ENCODE data around the gene PIGS. TPM values are rescaled to one million over a fixed set of nuclear protein-coding genes. Genes with fewer than 3 reads are reported as not detected.

PIGS gene
- total RNA-seq, 1 donor from 2014 or later, result 63.1 TPM

- H3K36me3 Mint-ChIP-seq (ENCODE audit: unreplicated experiment), result peaks cover 8% of the 10 kb centered on the region
- H3K4me1 Mint-ChIP-seq (ENCODE audit: low read depth, unreplicated experiment), result no peaks in the 10 kb centered on the region
- TF ChIP-seq CTCF (IDR thresholded peaks at IDR 0.05; ENCODE audit: partially characterized antibody, unreplicated experiment), result no peak
- H3K27me3 Mint-ChIP-seq (ENCODE audit: unreplicated experiment), result peaks cover 6% of the 10 kb centered on the region
- no peak overlapping the region for H3K27ac Mint-ChIP-seq (ENCODE audit: unreplicated experiment)
- H3K4me3 Mint-ChIP-seq (ENCODE audit: unreplicated experiment), result no peak overlapping the region
- no peak for DNase-seq
- peaks cover 3% of the 10 kb centered on the region for H3K9me3 Mint-ChIP-seq (ENCODE audit: unreplicated experiment)
Measured at GRCh38 chr17:28521311-28522085, 49.8 kb downstream of the PIGS start.

DNA sequence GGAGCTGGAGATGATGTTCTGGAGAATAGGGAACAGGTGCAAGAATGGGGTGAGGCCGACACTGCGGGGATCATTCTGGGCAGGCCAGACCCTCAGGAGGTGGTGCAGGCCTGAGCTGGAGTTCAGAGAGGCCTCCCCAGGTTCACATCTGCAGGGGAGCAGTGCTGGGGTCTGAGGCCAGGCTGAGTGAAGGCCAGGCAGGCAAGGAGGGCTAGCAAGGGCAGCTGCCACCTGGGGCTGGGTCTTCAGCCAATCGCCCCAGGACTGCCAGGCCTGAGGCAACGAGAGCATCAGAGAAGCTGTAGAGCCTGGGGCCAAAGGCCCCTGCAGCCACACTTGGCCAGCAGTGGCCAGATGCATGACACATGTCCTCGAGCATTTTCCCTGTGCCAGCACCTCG, 50.6 kb downstream of the PIGS start:
- H3K36me3 Mint-ChIP-seq (ENCODE audit: unreplicated experiment), result peaks cover 8% of the 10 kb centered on the region
- H3K9me3 Mint-ChIP-seq (ENCODE audit: unreplicated experiment), result peaks cover 5% of the 10 kb centered on the region
- H3K27ac Mint-ChIP-seq (ENCODE audit: unreplicated experiment), result no peak overlapping the region
- DNase-seq, result no peak
- H3K4me3 Mint-ChIP-seq (ENCODE audit: unreplicated experiment), result no peak overlapping the region
- no peaks in the 10 kb centered on the region for H3K4me1 Mint-ChIP-seq (ENCODE audit: low read depth, unreplicated experiment)
- H3K27me3 Mint-ChIP-seq (ENCODE audit: unreplicated experiment), result peaks cover 6% of the 10 kb centered on the region
- TF ChIP-seq CTCF (IDR thresholded peaks at IDR 0.05; ENCODE audit: partially characterized antibody, unreplicated experiment), result no peak

- Mint-ChIP-seq H3K9me3 (ENCODE audit: unreplicated experiment) (peaks cover 5% of the 10 kb centered on the region), H3K4me3 (ENCODE audit: unreplicated experiment) (no peak overlapping the region), H3K27ac (ENCODE audit: unreplicated experiment) (no peak overlapping the region), H3K27me3 (ENCODE audit: unreplicated experiment) (peaks cover 6% of the 10 kb centered on the region), H3K36me3 (ENCODE audit: unreplicated experiment) (peaks cover 8% of the 10 kb centered on the region), H3K4me1 (ENCODE audit: low read depth, unreplicated experiment) (no peaks in the 10 kb centered on the region)
- no peak for TF ChIP-seq CTCF (IDR thresholded peaks at IDR 0.05; ENCODE audit: partially characterized antibody, unreplicated experiment)
- DNase-seq, result no peak
Measured at GRCh38 chr17:28519236-28519635, 52.1 kb downstream of the PIGS start.

- DNase-seq, result no peak
- H3K27ac Mint-ChIP-seq (ENCODE audit: unreplicated experiment), result no peak overlapping the region
- no peaks in the 10 kb centered on the region for H3K4me1 Mint-ChIP-seq (ENCODE audit: low read depth, unreplicated experiment)
- peaks cover 8% of the 10 kb centered on the region for H3K36me3 Mint-ChIP-seq (ENCODE audit: unreplicated experiment)
- peaks cover 5% of the 10 kb centered on the region for H3K9me3 Mint-ChIP-seq (ENCODE audit: unreplicated experiment)
- H3K4me3 Mint-ChIP-seq (ENCODE audit: unreplicated experiment), result no peak overlapping the region
- TF ChIP-seq CTCF (IDR thresholded peaks at IDR 0.05; ENCODE audit: partially characterized antibody, unreplicated experiment), result no peak
- H3K27me3 Mint-ChIP-seq (ENCODE audit: unreplicated experiment), result peaks cover 8% of the 10 kb centered on the region
Measured at GRCh38 chr17:28518578-28518977, 52.7 kb downstream of the PIGS start.

DNA sequence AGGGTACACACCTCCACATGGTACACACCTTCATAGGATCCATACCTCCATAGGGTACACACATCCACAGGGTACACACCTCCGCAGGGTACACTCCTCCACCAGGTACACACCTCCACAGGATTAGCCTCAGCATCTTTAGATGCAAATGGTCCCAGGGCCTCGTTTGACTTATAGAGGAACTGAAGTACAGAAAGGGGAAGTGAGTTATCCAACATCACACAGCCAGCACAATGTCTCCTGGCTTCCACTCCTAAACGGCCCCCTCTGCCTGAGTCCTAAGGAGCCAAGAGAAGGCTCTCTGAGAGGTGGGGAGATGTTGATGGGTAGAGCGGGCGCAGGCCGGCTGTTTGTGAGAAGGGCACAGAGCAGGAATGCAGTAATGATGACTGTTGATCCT, 53.2 kb downstream of the PIGS start:
- Mint-ChIP-seq H3K27me3 (ENCODE audit: unreplicated experiment) (peaks cover 5% of the 10 kb centered on the region), H3K36me3 (ENCODE audit: unreplicated experiment) (peaks cover 8% of the 10 kb centered on the region), H3K4me3 (ENCODE audit: unreplicated experiment) (no peak overlapping the region), H3K4me1 (ENCODE audit: low read depth, unreplicated experiment) (no peaks in the 10 kb centered on the region), H3K9me3 (ENCODE audit: unreplicated experiment) (peaks cover 5% of the 10 kb centered on the region), H3K27ac (ENCODE audit: unreplicated experiment) (no peak overlapping the region)
- no peak for TF ChIP-seq CTCF (IDR thresholded peaks at IDR 0.05; ENCODE audit: partially characterized antibody, unreplicated experiment)
- no peak for DNase-seq
